Posterior cingulate gyrus (tissue), 11 donors: Measurements from ENCODE around the gene GPR161.
A peak's percentile ranks its signal among the peaks of the same experiment; 100 is the strongest.

ENCODE experiments used
- DNase-seq, 10 donors: peaks; one replicate each; pipeline versions ENCODE4 v3.0.0 to v3.0.0-alpha.2; 2020 to 2021; ENCODE audit warnings: mixed read lengths in 3 of 10
- intact Hi-C: fragments of 100-400 bp; cut with DNase I; formaldehyde crosslinking; loops from one replicate; pipeline ENCODE4 v1.15.1; 2023

Gene GPR161

GRCh38 chr1:168090395-168090794 lies 46.3 kb downstream of the GPR161 start:
- intact Hi-C loops = no loop called here

GRCh38 chr1:168089979-168090337 lies 46.8 kb downstream of the GPR161 start:
- intact Hi-C loops = loop anchor here (10.0 kb wide), 1 partner anchor 375 kb away; no protein-coding TSS in a partner anchor

More at GRCh38 chr1:168090395-168090794, 46.3 kb downstream of the GPR161 start:
- peak in 1 of 10 donors; percentile 50 for DNase-seq

GRCh38 chr1:168089326-168089978 lies 47.3 kb downstream of the GPR161 start:
- intact Hi-C loops = loop anchor here (10.0 kb wide), 1 partner anchor 375 kb away; no protein-coding TSS in a partner anchor
- DNase-seq = peak in 1 of 10 donors; percentile 55

More at GRCh38 chr1:168089979-168090337, 46.8 kb downstream of the GPR161 start:
- no peak for DNase-seq

- intact Hi-C loops = loop anchor here (10.0 kb wide), 1 partner anchor 374 kb away; no protein-coding TSS in a partner anchor
- no peak for DNase-seq
Observed at GRCh38 chr1:168088511-168089325, 48.0 kb downstream of the GPR161 start.

GRCh38 chr1:168087696-168088095 lies 49.0 kb downstream of the GPR161 start:
- DNase-seq = peak in 1 of 10 donors; percentile 32
- intact Hi-C loops = loop anchor here (10.0 kb wide), 1 partner anchor 373 kb away; no protein-coding TSS in a partner anchor

GRCh38 chr1:168086438-168086837 lies 50.3 kb downstream of the GPR161 start:
- DNase-seq = peak in 1 of 10 donors; percentile 39
- intact Hi-C loops = loop anchor here (10.0 kb wide), 1 partner anchor 372 kb away; no protein-coding TSS in a partner anchor

GRCh38 chr1:168085401-168085872 lies 51.3 kb downstream of the GPR161 start:
- DNase-seq = peak in 1 of 10 donors; percentile 76
- intact Hi-C loops = loop anchor here (10.0 kb wide), 1 partner anchor 371 kb away; no protein-coding TSS in a partner anchor

GRCh38 chr1:168084396-168085231 lies 52.1 kb downstream of the GPR161 start:
- DNase-seq = peak in 5 of 10 donors; percentile 35 to 91 (median 53)
- intact Hi-C loops = loop anchor here (10.0 kb wide), 1 partner anchor 370 kb away; no protein-coding TSS in a partner anchor

- intact Hi-C loops = loop anchor here (2.0 to 10.0 kb wide), 2 partner anchors 147 to 369 kb away; partner anchors contain the start of genes DCAF6 and MPC2
- no peak for DNase-seq
Observed at GRCh38 chr1:168083456-168084325, 53.0 kb downstream of the GPR161 start.

GRCh38 chr1:168082008-168082876 lies 54.5 kb downstream of the GPR161 start:
- peak; percentile 51 to 95 (median 78) for DNase-seq
- intact Hi-C loops = loop anchor here (2.0 to 10.0 kb wide), 2 partner anchors 145 to 367 kb away; partner anchors contain the start of genes DCAF6 and MPC2

- intact Hi-C loops = loop anchor here (2.0 to 10.0 kb wide), 2 partner anchors 145 to 367 kb away; partner anchors contain the start of genes DCAF6 and MPC2
- DNase-seq = peak in 2 of 10 donors; percentile 42 to 85
Observed at GRCh38 chr1:168081373-168082007, 55.2 kb downstream of the GPR161 start.

- no peak for DNase-seq
- intact Hi-C loops = loop anchor here (10.0 kb wide), 1 partner anchor 365 kb away; no protein-coding TSS in a partner anchor
Observed at GRCh38 chr1:168079761-168080160, 57.0 kb downstream of the GPR161 start.

GRCh38 chr1:168069384-168069783 lies 67.3 kb downstream of the GPR161 start:
- intact Hi-C loops = no loop called here
- DNase-seq = no peak

GRCh38 chr1:168065506-168065905 lies 71.2 kb downstream of the GPR161 start:
- DNase-seq = no peak
- intact Hi-C loops = no loop called here

- no peak for DNase-seq
- intact Hi-C loops = no loop called here
Observed at GRCh38 chr1:168064216-168064615, 72.5 kb downstream of the GPR161 start.

GRCh38 chr1:168057921-168058320 lies 78.8 kb downstream of the GPR161 start:
- DNase-seq = no peak
- intact Hi-C loops = no loop called here

- intact Hi-C loops = no loop called here
- DNase-seq = no peak
Observed at GRCh38 chr1:168057355-168057754, 79.4 kb downstream of the GPR161 start.
